GM19035 (cell line): ENCODE data around the gene SPTBN4.
A peak's percentile ranks its signal among the peaks of the same experiment; 100 is the strongest.
"Not testable (repeated sequence)": the region's sequence is repeated elsewhere in the genome, so short reads cannot be mapped to it uniquely, and the experiment has no call there.

Source experiments
- ATAC-seq: cut with Tn5 transposase; IDR thresholded peaks from one replicate; pipeline ENCODE4 v1.9.1; 2021; ENCODE audit not compliant: unreplicated experiment

Gene SPTBN4

DNA sequence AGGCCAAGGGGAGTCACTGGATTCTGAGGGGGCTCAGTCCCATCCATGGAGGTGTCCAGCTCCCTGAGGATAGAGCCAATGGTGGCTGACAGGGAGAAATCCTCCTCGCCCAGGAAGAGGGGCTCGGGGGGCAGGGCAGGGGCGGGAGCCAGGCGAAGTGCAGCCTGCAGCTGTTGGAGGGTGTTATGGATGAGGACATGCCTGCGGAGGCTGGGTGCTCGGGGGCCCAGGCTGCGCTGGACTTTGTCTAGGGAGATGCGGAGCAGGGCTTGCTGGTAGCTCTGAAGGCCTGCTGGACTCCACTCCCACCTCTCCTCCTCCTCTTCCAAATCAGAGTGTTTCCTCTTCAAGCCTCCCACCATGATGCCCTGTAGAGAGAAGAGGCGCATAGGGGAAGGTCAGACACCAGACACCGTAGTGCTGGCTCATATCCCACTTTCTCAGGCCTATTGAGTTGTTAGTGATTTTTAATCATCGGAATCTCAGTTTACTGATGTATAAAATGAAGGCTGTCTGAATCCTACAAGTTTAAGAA is 25.0 kb upstream of the SPTBN4 start:
- ATAC-seq, result no peak

DNA sequence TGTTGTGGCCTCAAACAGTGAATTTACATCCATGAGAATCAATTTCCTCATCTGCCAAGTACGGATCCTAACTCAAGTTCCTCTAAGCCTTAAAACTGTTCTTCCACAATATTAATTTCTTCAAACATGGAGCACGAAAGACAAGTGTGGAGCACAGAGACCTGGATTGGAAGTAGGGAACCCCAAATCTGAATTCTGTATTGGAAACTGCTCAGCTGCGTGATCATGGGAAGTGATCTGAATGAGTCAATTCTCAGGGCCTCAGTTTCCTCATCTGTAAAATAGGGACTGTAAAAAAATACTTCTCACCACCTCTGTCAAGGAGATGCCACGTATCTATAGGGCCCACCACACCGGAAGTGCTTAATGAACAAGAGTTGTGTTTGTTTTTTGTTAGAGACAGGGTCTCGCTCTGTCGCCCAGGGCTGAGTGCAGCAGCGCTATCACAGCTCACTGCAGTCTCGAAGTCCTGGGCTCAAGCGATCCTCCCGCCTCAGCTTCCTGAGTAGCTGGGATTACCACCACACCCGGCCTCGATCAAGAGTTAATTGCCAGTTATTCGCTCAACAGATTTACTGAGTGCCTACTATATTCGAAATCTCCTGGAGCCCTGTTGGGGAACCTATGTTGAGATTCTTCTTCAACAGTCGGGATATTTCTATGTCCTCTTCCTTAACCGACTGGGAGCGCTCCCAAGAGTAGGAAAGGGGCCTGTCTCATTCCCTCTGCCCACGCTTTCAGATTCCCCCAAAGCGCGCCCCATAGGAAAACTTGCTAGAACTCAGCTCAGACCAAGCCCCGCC is 24.3 kb upstream of the SPTBN4 start:
- no peak for ATAC-seq

DNA sequence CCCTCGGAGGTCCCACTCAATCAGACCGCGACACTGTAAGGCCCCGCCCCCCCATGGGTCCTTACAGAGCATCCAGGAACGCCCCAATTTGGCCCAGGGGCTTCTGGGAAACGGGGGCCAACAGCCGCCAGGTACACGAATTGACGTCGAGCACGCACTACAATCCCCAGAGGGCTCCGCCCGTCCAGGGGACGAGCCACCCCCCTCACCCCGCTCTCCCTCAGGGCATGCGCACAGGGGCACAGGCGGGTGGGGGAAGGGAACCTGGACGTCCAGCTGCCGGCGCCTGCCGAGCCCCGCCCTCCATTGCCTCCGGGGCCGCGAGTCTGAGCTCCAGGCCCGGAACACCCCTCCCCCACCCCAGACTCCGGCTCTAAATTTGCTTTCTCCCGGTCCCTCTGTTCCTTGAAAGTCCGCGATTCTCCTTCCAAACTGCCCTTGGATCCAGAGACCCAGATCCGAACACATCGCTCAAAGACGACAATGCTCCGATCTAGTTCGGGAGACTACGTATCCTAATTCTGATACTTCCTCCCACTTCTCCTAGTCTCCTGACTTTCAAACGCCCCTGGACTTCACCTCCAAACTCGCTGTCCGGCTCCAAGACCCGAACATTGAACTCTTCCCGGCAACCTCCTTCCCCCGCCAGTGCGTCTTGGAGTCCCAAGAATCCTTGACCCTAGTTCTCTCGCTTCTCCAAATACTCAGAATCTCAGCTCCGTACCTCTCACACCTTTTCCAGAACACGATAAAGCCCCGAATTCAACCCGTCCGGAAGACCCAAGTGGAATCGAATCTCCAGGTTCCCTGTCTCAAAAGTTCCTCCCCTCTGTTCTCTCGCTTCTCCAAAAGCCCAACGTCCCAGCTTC is 23.4 kb upstream of the SPTBN4 start:
- peak; percentile 70 for ATAC-seq

DNA sequence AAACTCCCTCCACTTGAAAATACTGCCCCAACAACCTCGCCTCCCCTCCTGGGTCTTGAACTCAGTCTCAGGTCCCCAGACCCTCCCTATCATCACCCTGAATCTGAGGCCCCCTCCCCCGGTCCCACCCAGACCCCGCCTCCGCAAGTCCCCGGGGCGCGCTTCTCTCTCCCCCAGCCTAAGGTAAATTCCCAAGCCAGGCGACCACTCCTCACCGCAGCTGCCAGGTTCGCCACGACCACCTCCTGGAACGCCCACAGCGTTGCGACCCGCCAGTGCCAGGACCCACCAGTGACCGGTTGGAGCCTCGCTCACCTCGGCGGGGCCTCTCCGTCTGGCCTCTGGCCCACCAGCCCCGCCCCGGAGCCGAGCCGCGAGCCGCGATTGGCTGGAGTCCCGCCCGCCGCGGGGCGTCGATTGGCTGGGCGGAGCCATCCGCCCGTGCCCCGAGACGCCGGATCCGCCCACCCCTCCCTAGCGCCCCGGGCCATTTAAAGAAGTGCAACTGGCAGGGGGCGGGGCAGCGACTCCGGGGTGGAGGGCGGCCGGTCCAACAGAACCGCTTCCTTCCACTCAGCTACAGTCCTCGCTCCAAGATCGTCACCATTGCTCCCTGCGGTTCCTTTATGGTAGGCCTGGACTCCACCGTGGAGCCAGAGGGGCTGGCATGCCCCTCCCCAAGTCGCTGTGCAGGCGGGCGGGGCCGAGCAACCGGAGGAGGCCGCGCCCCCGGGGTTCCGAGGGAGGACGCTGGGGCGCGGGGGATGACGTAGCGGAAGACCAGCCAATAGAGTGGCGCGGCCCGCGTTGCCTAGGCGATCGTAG is 22.6 kb upstream of the SPTBN4 start, which contains the start of gene SERTAD3:
Gene SERTAD3 (minus strand): TSS at position 336 of the 825 bp plus-strand sequence. CDS start 2,255 bp downstream, outside the sequence.
- peak; percentile 69 for ATAC-seq

DNA sequence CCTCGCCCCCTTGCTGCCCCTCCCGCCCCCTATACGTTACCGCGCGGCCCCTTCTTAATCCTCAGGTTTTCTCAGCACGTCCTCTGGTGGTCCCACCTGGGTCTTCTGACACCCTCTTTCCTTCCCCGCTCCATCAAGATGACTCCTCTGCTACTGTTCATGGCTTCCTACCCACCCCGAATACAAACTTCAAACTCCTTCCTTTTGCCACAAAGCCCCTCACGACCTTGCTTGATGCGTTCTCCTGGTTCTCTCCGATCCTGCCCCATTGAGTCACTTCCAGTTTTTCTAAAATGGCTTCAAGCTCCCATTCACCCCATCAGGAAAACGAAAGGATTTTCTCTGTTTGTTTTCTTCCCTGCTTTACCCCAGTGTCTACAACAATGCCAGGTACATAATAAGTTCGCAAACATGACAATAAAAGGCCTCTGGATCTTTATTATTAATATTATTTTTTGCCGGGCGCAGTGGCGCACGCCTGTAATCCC is 21.9 kb upstream of the SPTBN4 start:
- ATAC-seq, result no peak

DNA sequence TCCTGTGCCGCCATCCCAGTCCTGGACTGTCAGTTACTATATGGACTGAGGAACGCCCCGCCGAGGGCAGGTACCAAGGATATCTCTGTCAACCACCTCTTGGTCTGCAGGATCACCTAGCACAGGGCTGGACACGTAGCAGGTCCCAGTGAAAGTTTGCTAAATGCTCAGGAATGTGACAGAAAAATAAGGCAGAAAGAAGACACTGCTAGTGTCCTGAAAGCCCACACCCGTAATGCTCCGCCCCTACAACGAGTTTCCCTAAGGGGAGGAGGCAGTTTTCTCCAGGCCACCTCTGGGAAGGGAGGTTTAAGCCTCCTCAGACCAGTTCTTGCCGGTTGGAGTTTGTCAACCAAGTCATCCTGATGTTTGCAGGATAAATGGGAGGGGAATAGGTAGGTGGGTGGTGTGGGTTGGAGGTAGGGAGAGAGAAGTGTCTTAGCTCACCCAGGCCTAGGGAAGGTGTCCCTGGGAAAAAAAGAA is 21.0 kb upstream of the SPTBN4 start:
- no peak for ATAC-seq

DNA sequence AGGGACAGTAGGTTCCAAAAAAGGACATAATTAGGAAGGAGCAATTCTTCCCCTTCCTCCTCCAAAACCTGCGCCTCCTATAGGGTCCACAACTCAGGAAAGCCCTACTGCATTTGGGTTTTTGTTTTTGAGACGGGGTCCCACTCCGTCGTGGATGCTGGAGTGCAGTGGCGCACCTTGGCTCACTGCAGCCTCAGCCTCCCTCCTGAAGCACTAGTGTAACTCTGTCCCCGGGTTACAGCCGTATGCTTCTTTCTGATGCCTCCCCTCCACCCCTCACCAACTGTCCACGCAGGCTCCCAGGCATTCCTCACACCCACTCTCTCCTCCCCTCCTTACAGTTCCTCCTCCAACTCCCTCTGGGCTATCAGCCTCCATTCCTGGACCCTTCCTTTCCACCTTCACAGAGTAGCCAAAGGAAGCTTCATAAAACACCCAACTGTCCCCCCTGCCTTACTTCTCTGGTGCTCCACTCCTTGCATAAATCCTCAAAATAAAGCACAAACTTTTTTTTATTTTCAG is 20.5 kb upstream of the SPTBN4 start:
- ATAC-seq, result no peak

DNA sequence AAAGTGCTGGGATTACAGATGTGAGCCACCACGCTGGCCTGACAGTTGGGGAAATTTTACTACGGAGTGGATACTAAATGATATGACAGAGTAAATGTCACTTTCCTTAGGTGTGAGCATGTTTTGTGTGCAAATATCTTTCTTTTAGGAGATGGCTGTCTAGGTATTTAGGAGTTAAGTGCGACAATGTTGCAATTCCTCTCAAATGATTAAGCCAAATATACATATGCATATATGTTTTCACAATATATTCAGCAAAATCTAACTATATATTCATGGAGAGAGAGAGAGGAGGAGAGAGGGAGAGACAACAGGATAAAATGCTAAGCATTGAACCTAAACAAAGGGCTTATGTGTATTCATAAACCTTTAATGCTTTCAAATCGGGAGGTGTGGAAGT is 17.3 kb upstream of the SPTBN4 start:
- ATAC-seq, result no peak

DNA sequence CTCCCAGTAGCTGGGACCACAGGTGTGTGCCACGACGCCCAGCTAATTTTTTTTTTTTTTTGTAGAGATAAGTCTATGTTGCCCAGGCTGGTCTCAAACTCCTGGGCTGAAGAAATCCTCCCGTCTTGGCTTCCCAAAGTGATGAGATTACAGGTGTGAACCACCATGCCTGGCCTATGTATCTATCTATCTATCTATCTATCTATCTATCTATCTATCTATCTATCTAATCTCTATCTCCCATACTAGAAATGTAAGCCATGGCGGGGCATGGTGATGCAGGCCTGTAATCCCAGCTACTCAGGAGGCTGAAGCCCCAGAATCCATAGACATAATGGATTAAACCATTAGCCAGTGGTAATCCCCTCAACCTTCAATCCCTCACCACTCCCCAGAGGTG is 16.1 kb upstream of the SPTBN4 start:
- ATAC-seq, result no peak

DNA sequence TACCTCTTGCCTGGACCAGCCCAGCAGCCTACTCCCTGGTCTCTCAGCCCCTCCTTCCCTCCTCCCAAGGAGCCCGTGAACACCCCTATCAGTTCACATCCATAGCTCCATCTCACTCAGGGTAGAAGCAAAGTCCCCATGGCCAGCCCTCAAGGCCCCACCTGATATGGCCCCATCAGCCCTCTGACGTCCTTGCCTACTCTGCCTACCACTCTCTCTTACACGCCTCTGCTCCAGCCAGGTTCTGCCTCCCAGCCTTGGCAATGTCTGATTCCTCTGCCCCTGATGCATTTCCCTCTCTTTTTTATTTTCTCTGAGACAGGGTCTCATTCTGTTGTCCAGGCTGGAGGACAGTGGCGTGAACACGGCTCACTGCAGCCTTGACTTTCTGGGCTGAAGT is 14.8 kb upstream of the SPTBN4 start:
- ATAC-seq, result no peak

DNA sequence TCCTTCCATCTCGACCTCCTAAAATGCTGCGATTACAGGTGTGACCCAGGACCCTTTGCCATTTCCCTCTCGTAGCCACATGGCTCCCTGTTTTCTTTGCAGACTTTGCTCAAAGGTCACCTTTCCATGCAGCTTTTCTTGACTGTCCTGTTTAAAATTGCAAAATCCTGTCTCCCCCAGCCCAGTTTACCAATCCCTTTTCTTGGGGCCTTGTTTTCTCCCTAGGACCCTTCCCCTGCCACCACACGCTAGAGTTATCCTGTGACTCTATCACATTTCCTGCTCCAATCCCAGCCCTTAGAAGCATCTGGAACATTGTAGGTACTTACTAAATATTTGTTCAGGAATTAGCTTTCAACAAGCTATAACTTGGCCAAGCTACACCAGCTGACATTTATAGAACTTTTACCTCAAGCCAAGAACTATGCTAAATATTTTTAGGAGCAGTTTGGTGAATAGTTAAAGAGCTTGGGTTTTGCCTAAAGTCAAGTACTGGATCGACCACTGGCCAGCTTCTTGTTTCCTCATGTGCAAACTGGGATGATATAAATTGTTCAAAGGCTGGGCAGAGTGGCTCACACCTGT is 13.6 kb upstream of the SPTBN4 start:
- no peak for ATAC-seq

DNA sequence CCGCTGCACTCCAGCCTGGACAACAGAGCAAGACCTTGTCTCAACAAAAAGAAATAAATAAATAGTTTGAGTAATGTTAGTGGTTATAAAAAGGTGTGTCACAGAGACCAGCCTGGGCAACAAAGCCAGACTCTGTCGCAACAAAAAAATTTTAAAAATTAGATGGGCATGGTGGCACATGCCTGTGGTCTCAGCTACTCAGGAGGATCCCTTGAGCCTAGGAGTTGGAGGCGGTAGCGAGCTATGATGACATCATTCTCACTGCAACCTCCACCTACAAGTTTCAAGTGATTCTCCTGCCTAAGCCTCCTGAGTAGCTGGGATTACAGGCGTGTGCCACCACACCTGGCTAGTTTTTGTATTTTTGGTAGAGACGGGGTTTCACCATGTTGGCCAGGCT is 12.9 kb upstream of the SPTBN4 start:
- ATAC-seq, result not testable (repeated sequence)

DNA sequence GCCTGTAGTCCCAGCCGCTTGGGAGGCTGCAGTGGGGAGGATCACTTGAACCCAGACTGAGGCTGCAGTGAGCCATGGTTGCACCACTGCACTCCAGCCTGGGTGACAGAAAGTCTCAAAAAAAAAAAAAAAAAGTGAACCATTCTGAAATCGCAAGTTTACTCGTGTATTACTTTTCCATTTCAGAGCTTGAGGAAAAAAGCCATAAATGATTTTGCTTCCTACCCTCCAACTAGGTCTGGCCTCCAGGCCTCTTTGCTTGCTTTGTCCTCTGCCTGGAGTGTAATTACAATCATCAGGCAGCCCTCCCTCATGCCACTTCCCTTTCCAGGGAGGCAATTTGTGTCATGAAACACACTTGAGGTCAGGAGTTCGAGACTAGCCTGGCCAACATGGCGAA is 9.8 kb upstream of the SPTBN4 start:
- ATAC-seq, result no peak

DNA sequence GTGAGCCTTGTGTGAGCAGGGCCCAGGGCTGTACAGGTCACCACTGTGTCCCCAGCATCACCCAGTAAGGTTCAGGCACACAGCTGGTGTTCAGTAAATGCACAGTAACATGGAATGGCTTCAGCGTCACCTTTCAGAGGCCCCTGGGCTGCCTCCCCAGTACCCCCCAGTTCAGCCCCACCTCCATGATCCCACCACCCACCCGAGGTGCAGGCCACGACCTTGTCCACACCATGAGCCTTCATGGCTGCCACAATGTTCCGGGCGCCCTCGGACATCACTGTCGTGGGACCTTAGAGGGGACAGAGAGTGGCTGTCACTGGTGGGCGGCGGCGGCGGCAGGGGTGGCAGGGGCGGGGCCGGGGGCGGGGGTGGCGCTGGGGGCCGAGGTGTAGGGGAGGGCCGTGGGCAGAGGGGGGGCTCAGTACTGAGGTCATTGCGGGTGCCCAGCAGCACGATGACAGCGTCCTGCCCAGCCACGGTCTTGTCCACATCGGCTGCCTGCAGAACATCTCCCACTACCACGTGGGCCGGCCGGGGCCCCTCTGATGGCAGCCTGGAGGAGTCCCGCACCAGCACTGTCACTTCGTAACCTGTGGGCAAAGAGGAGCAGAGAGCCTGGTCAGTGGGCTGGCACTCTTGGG is 8.7 kb upstream of the SPTBN4 start:
- ATAC-seq, result no peak

DNA sequence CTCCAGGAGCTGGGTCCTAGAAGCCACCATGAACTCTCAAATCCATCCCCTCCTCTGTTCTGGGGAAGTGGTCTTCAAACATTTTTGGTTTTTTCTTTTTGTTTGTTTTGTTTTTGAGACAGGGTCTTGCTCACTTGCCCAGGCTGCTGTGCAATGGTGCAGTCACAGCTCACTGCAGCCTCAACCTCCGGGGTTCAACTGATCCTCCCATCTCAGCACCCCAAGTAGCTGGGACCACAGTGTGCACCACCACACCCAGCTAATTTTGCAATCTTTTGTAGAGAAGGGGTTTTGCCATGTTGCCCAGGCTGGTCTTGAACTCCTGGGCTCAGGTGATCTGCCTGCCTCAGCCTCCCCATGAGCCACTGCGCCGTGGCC is 8.2 kb upstream of the SPTBN4 start:
- ATAC-seq, result no peak

DNA sequence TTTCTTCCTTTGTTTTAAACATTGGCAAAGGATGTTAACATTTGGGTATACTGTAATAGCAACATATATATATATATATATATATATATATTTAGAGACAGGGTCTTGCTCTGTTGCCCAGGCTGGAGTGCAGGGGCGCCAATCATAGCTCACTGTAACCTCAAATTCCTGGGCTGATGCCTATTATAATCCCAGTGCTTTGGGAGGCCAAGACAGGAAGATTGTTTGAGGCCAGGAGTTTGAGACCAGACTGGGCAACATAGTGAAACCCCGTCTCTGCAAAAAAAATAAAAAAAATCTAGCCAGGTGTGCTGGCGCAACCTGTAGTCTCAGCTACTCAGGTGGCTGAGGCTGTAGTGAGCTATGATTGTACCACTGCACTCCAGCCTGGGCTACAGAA is 6.6 kb upstream of the SPTBN4 start:
- no peak for ATAC-seq

DNA sequence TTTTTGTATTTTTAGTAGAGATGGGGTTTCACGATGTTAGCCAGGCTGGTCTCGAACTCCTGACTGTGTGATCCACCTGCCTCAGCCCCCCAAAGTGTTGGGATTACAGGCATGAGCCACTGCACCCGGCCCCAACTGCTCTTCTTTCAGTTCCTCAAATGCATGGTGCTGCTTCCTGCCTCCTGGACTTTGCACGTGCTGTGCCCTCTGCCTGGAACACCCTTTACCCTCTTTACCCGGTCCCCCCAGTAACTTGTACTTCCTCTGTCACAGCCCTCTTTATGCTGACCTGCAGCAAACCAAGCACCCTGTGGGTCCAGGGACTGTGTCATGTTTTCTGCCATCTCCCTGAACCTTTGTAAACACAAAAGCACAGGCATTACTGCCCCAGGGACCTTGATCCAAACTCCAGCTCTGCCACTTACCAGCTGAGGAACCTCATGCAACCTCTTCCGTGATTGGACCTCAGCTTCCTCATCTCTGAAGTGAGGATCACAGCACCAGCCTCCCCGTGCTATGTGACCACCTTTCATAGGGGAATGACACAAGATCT is 5.1 kb upstream of the SPTBN4 start:
- ATAC-seq, result no peak

DNA sequence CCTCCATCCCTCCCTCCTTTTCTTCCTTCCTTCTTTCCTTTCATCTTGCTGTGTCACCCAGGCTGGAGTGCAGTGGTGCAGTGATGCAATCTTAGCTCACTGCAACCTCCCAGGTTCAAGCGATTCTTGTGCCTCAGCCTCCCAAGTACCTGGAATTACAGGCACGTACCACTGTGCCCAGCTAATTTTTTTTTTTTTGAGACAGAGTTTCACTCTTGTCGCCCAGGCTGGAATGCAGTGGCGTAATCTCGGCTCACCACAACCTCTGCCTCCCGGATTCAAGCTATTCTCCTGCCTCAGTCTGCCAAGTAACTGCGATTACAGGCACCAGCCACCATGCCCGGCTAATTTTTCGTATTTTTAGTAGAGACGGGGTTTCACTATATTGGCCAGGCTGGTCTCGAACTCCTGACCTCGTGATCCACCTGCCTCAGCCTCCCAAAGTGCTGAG is 3.2 kb upstream of the SPTBN4 start:
- ATAC-seq, result not testable (repeated sequence)
